ELF-1 (cell line): Measurements from ENCODE around the gene PREP.
"Not testable (repeated sequence)": the region's sequence is repeated elsewhere in the genome, so short reads cannot be mapped to it uniquely, and the experiment has no call there.

ENCODE experiments used
- DNase-seq: peaks from one replicate; pipeline ENCODE4 v3.0.0-alpha.2; 2016; ENCODE audit warnings: low read depth, low spot score

The PREP gene

GRCh38 chr6:105270511-105270910 lies 132.4 kb downstream of the PREP start:
- no peak for DNase-seq

DNA sequence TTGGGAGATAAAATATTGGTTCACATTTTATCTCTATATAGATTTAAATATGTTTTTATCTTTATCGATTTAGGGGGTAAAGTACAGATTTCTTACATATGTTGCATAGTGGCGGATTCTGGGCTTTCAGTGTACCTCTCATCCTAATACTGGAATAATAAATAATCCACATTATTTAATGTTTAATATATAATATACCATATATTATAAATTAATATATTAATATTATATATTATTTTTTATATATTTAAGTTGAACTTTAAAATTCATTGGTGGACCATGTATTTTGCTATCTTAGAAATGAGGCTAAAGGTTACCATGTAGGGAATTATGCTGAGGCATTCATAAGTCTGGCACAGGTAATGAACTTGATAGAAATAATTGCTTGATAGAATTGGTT lies 133.5 kb downstream of the PREP start:
- DNase-seq, result no peak

GRCh38 chr6:105263685-105264610 lies 138.9 kb downstream of the PREP start:
- DNase-seq, result no peak

GRCh38 chr6:105259913-105260889 lies 142.7 kb downstream of the PREP start:
- no peak for DNase-seq

DNA sequence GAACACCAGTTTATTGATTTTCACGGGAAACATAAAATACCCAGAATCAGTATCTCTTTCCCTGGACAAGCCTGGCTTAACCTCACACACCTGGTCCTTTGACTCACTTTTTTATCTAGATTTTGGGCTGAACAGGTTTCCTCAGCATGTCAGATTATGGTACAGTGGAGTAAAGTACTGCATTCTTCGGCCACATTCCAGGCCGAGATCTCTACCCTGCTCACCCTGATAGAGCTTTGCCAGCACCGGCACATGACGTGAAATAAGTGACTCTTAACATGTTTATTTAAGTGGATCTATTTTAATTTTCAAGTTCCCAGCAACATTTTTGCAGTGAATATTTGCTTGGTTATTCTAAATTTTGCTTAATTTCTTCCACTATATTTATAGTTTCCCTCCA lies 144.1 kb downstream of the PREP start:
- DNase-seq, result no peak

- DNase-seq, result no peak
Measured at GRCh38 chr6:105257340-105257739, 145.5 kb downstream of the PREP start.

DNA sequence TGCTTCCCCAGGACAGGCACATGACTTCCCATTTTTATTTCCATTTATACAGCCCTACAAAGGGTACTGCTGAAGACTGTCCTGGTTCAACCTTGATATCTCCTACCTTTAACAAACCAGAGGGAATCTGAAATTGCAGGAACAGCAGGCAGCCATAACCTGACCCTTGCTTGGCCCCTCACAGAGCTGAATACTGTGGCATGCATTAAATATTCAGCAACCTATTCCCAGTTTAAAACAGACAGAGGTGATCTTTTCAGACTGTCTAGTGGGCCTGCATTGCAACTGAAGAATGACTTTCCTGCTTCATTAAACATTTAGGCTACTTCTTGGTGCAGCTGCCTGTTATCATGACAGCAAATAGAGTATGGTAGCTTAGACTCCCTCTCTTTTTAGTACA lies 146.3 kb downstream of the PREP start:
- DNase-seq, result no peak

DNA sequence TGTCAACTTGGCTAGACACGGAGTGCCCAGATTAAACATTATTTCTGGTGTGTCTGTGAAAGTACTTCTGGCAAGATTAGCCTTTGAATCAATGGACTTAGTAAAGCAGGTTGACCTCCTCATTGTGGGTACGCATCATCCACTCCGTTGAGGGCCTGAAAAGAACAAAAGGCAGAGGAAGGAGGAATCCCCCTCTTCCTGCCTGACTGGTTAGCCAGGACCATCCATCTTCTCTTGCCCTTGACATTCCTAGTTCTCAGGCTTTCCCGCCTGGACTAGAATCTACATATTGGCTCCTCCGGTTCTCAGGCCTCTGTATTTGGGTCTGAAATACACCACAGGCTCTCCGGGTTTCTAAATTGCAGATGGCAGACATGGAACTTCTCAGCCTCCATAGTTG lies 149.1 kb downstream of the PREP start:
- peak; percentile 60 for DNase-seq

DNA sequence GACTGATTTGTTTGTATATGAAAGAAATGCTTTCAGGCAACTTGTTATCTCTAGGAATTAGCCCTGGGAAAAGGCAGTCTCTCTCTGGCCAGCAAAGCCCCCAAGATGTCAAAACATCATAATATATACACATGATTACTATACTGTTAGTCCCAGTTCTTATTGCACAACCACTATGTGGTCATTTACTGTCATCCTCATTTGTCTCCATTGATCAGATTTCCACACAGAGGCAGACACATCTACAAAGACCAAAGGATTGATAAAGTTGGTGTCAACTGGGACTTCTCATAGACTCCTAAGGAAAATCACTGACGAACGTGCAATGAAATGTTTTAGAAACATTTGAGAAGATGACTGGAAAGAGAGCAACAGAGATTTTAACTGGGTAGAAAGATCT lies 151.2 kb downstream of the PREP start:
- DNase-seq, result no peak

GRCh38 chr6:105250533-105250932 lies 152.3 kb downstream of the PREP start:
- no peak for DNase-seq

DNA sequence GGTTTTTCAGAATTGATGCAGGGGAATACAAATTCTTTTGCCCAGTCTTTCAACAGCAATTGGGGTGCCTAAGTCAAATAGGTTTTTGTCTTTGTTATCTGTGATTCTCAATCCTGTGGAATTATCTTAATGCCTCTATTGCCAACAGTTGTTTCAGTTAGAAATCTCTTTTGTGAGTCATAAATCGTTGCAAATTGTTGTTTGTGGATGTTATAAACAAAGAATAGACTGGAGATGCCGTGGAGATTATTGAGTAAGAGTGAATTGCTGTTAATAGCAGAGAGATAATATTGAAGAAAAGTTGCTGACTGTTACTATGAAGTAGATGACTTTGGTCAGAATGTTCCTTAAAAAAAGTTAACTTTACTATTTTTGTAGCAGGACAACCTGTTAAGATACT lies 159.4 kb downstream of the PREP start:
- DNase-seq, result no peak

GRCh38 chr6:105235155-105235554 lies 167.7 kb downstream of the PREP start:
- peak; percentile 18 for DNase-seq

- DNase-seq, result not testable (repeated sequence)
Measured at GRCh38 chr6:105231771-105232170, 171.1 kb downstream of the PREP start.
